Measurements from ENCODE around the gene ANKRD11. TPM values are rescaled to one million over a fixed set of nuclear protein-coding genes. Genes with fewer than 3 reads are reported as not detected.

The ANKRD11 gene
- polyA plus RNA-seq, 3 donors = 3.2 to 62.4 (median 5.4) TPM

GRCh38 chr16:89297156-89297874, 193.0 kb downstream of the ANKRD11 start:
- Histone ChIP-seq H3K4me1 (ENCODE audit: control insufficient read depth in 1 of 2, insufficient read depth in 2 of 2, low read length in 2 of 2) (peaks cover 12 to 19% of the 10 kb centered on the region in 2 donors), H3K4me2 (replicated peaks; ENCODE audit: extremely low read depth, low read length, poor library complexity, severe bottlenecking) (no peak overlapping the region), H4K20me1 (ENCODE audit: insufficient read depth, low read length) (peaks cover 100% of the 10 kb centered on the region), H3K27ac (ENCODE audit: low read depth in 1 of 2, low read length in 2 of 2) (peak overlapping the region in 1 of 2 donors; percentile 50), H3K36me3 (replicated peaks in 1 of 2; ENCODE audit: control insufficient read depth in 1 of 2, insufficient read depth in 2 of 2, low read length in 2 of 2) (peaks cover 23 to 42% of the 10 kb centered on the region in 2 donors), H3K9ac (ENCODE audit: insufficient read depth, low read length, poor library complexity, severe bottlenecking) (no peak overlapping the region), H3K79me2 (ENCODE audit: insufficient read depth, low read length) (peaks cover 95% of the 10 kb centered on the region), H3K27me3 (ENCODE audit: control insufficient read depth in 2 of 2, insufficient read depth in 2 of 2, low read length in 2 of 2) (no peaks in the 10 kb centered on the region), H2AFZ (ENCODE audit: insufficient read depth, low read depth, low read length, poor library complexity, severe bottlenecking) (no peak overlapping the region), H3K4me3 (replicated peaks in 1 of 3; ENCODE audit: low read depth in 2 of 3, low read length in 3 of 3) (no peak overlapping the region), H3K9me3 (replicated peaks in 1 of 2; ENCODE audit: control insufficient read depth in 1 of 2, insufficient read depth in 1 of 2, low read length in 2 of 2) (no peaks in the 10 kb centered on the region)
- Mint-ChIP-seq H3K9me3 (no peaks in the 10 kb centered on the region), H3K4me1 (peaks cover 30% of the 10 kb centered on the region), H3K27ac (peak overlapping the region in 6 of 7 donors; percentile 25 to 83 (median 70)), H3K27me3 (ENCODE audit: low read depth in 3 of 3) (peaks cover 0 to 1% (median 0%) of the 10 kb centered on the region in 3 donors), H3K4me3 (no peak overlapping the region), H3K36me3 (peaks cover 23 to 55% of the 10 kb centered on the region in 2 donors)
- 91% methylated on average over 19 of the region's 27 CpGs for WGBS (ENCODE audit: insufficient coverage)
- DNase-seq = no peak
- TF ChIP-seq CTCF (IDR thresholded peaks at IDR 0.05) = no peak
- intact Hi-C loops (cut with micrococcal nuclease) = no loop called here

- Mint-ChIP-seq H3K4me3 (no peak overlapping the region), H3K27ac (peak overlapping the region in 2 of 7 donors; percentile 15 to 66), H3K4me1 (peaks cover 30% of the 10 kb centered on the region), H3K9me3 (no peaks in the 10 kb centered on the region), H3K27me3 (ENCODE audit: low read depth in 3 of 3) (peaks cover 0 to 1% (median 0%) of the 10 kb centered on the region in 3 donors), H3K36me3 (peaks cover 29 to 58% of the 10 kb centered on the region in 2 donors)
- intact Hi-C loops (cut with micrococcal nuclease) = no loop called here
- Histone ChIP-seq H3K4me1 (ENCODE audit: control insufficient read depth in 1 of 2, insufficient read depth in 2 of 2, low read length in 2 of 2) (peaks cover 12 to 19% of the 10 kb centered on the region in 2 donors), H4K20me1 (ENCODE audit: insufficient read depth, low read length) (peaks cover 100% of the 10 kb centered on the region), H3K9me3 (replicated peaks in 1 of 2; ENCODE audit: control insufficient read depth in 1 of 2, insufficient read depth in 1 of 2, low read length in 2 of 2) (no peaks in the 10 kb centered on the region), H3K4me3 (replicated peaks in 1 of 3; ENCODE audit: low read depth in 2 of 3, low read length in 3 of 3) (no peak overlapping the region), H3K27ac (ENCODE audit: low read depth in 1 of 2, low read length in 2 of 2) (peak overlapping the region in 1 of 2 donors; percentile 50), H2AFZ (ENCODE audit: insufficient read depth, low read depth, low read length, poor library complexity, severe bottlenecking) (no peak overlapping the region), H3K79me2 (ENCODE audit: insufficient read depth, low read length) (peaks cover 86% of the 10 kb centered on the region), H3K27me3 (ENCODE audit: control insufficient read depth in 2 of 2, insufficient read depth in 2 of 2, low read length in 2 of 2) (no peaks in the 10 kb centered on the region), H3K4me2 (replicated peaks; ENCODE audit: extremely low read depth, low read length, poor library complexity, severe bottlenecking) (no peak overlapping the region), H3K9ac (ENCODE audit: insufficient read depth, low read length, poor library complexity, severe bottlenecking) (no peak overlapping the region), H3K36me3 (replicated peaks in 1 of 2; ENCODE audit: control insufficient read depth in 1 of 2, insufficient read depth in 2 of 2, low read length in 2 of 2) (peaks cover 23 to 44% of the 10 kb centered on the region in 2 donors)
- no peak for TF ChIP-seq CTCF (IDR thresholded peaks at IDR 0.05)
- DNase-seq = no peak
- WGBS (ENCODE audit: insufficient coverage) = 67% methylated on average over 1 of the region's 6 CpGs
Observed at GRCh38 chr16:89295915-89296314, 194.4 kb downstream of the ANKRD11 start.

Data from CD14-positive monocyte (primary cell).